HEK293 (cell line): ENCODE results near the gene SP6.
A peak's percentile ranks its signal among the peaks of the same experiment; 100 is the strongest.

ENCODE experiments used
- HOXC10 ChIP-seq: sonication (generic); formaldehyde crosslinking; IDR thresholded peaks from 2 replicates; pipeline ENCODE4 v1.8.1; 2023; ENCODE audit warnings: mild to moderate bottlenecking, missing genetic modification reagents
- KLF9 ChIP-seq: fragments of 450-650 bp; formaldehyde crosslinking; IDR thresholded peaks from 2 replicates; pipeline ENCODE4 v1.5.1; 2016; ENCODE audit warnings: missing biosample characterization, missing genetic modification characterization, low read depth
- MEIS1 ChIP-seq: sonication (generic); formaldehyde crosslinking; IDR thresholded peaks from 2 replicates; pipeline ENCODE4 v1.8.1; 2022; ENCODE audit warnings: missing genetic modification reagents, mild to moderate bottlenecking, borderline replicate concordance
- MYNN ChIP-seq: fragments of 450-650 bp; formaldehyde crosslinking; IDR thresholded peaks from 2 replicates; pipeline ENCODE4 v1.5.1; 2016; ENCODE audit warnings: missing biosample characterization, missing genetic modification characterization, borderline replicate concordance
- MZF1 ChIP-seq: fragments of 450-650 bp; formaldehyde crosslinking; IDR thresholded peaks from 2 replicates; pipeline ENCODE4 v1.5.1; 2017; ENCODE audit warnings: missing biosample characterization, missing genetic modification characterization, borderline replicate concordance
- OSR2 ChIP-seq: fragments of 450-650 bp; formaldehyde crosslinking; IDR thresholded peaks from 2 replicates; pipeline ENCODE4 v1.5.1; 2016; ENCODE audit warnings: missing biosample characterization, missing genetic modification characterization
- REPIN1 ChIP-seq: fragments of 450-650 bp; formaldehyde crosslinking; IDR thresholded peaks from 2 replicates; pipeline ENCODE4 v1.5.1; 2017; ENCODE audit warnings: missing biosample characterization, missing genetic modification characterization, low read depth
- SP7 ChIP-seq: fragments of 450-650 bp; formaldehyde crosslinking; IDR thresholded peaks from 2 replicates; pipeline ENCODE4 v1.5.1; 2016; ENCODE audit warnings: missing biosample characterization, missing genetic modification characterization
- YY2 ChIP-seq: fragments of 450-650 bp; formaldehyde crosslinking; IDR thresholded peaks from 2 replicates; pipeline ENCODE4 v1.5.1; 2016; ENCODE audit warnings: missing biosample characterization, missing genetic modification characterization
- ZFHX2 ChIP-seq: fragments of 450-650 bp; formaldehyde crosslinking; conservative IDR thresholded peaks from 2 replicates; pipeline ENCODE4 v1.5.1; 2016; ENCODE audit warnings: missing biosample characterization, missing genetic modification characterization
- ZNF10 ChIP-seq: fragments of 450-650 bp; formaldehyde crosslinking; IDR thresholded peaks from 2 replicates; pipeline ENCODE4 v1.5.1; 2017; ENCODE audit warnings: missing biosample characterization, missing genetic modification characterization
- ZNF157 ChIP-seq: fragments of 450-650 bp; formaldehyde crosslinking; IDR thresholded peaks from 2 replicates; pipeline ENCODE4 v1.5.1; 2016; ENCODE audit warnings: missing biosample characterization, missing genetic modification characterization
- ZNF16 ChIP-seq: fragments of 450-650 bp; formaldehyde crosslinking; IDR thresholded peaks from 2 replicates; pipeline ENCODE4 v1.5.1; 2016; ENCODE audit warnings: low read depth, missing biosample characterization, missing genetic modification characterization
- ZNF2 ChIP-seq: fragments of 450-650 bp; formaldehyde crosslinking; IDR thresholded peaks from 2 replicates; pipeline ENCODE4 v1.5.1; 2016; ENCODE audit warnings: missing biosample characterization, missing genetic modification characterization
- ZNF423 ChIP-seq: fragments of 450-650 bp; formaldehyde crosslinking; IDR thresholded peaks from 2 replicates; pipeline ENCODE4 v1.5.1; 2016; ENCODE audit warnings: missing biosample characterization, missing genetic modification characterization
- ZNF501 ChIP-seq: fragments of 450-650 bp; formaldehyde crosslinking; IDR thresholded peaks from 2 replicates; pipeline ENCODE4 v1.5.1; 2016; ENCODE audit warnings: missing biosample characterization, missing genetic modification characterization
- ZNF548 ChIP-seq: fragments of 450-650 bp; formaldehyde crosslinking; IDR thresholded peaks from 2 replicates; pipeline ENCODE4 v1.5.1; 2016; ENCODE audit warnings: missing biosample characterization, missing genetic modification characterization
- ZNF585B ChIP-seq: fragments of 450-650 bp; formaldehyde crosslinking; IDR thresholded peaks from 2 replicates; pipeline ENCODE4 v1.5.1; 2016; ENCODE audit warnings: missing biosample characterization, missing genetic modification characterization
- ZNF658 ChIP-seq: fragments of 450-650 bp; formaldehyde crosslinking; IDR thresholded peaks from 2 replicates; pipeline ENCODE4; 2016; ENCODE audit warnings: missing biosample characterization, missing genetic modification characterization
- ZNF660 ChIP-seq: fragments of 450-650 bp; IDR thresholded peaks from 2 replicates; pipeline ENCODE4 v1.5.1; 2018; ENCODE audit warnings: missing biosample characterization, mild to moderate bottlenecking, missing genetic modification characterization
- ZNF776 ChIP-seq: fragments of 450-650 bp; formaldehyde crosslinking; IDR thresholded peaks from 2 replicates; pipeline ENCODE4 v1.5.0; 2017; ENCODE audit warnings: missing biosample characterization, missing genetic modification characterization, borderline replicate concordance
- ZSCAN16 ChIP-seq: fragments of 450-650 bp; formaldehyde crosslinking; IDR thresholded peaks from 2 replicates; pipeline ENCODE4 v1.5.1; 2016; ENCODE audit warnings: missing biosample characterization, missing genetic modification characterization
- ZSCAN30 ChIP-seq: fragments of 450-650 bp; IDR thresholded peaks from 2 replicates; pipeline ENCODE4 v1.5.1; 2018; ENCODE audit warnings: missing biosample characterization, mild to moderate bottlenecking, missing genetic modification characterization, moderate library complexity
- TF ChIP-seq, protein P1 (sequence below): fragments of 450-650 bp; formaldehyde crosslinking; IDR thresholded peaks from 2 replicates; pipeline ENCODE4 v1.5.1; 2016; ENCODE audit warnings: missing biosample characterization, missing genetic modification characterization
- TF ChIP-seq, protein P2 (sequence below): fragments of 450-650 bp; IDR thresholded peaks from 2 replicates; pipeline ENCODE4 v1.5.1; 2018; ENCODE audit warnings: missing biosample characterization, mild to moderate bottlenecking, missing genetic modification characterization
- TF ChIP-seq, protein P3 (sequence below): fragments of 450-650 bp; formaldehyde crosslinking; IDR thresholded peaks from 2 replicates; pipeline ENCODE4 v1.5.1; 2016; ENCODE audit warnings: missing biosample characterization, missing genetic modification characterization
- TF ChIP-seq, protein P4 (sequence below): fragments of 450-650 bp; formaldehyde crosslinking; IDR thresholded peaks from 2 replicates; pipeline ENCODE4 v1.5.1; 2016; ENCODE audit warnings: missing biosample characterization, missing genetic modification characterization
- TF ChIP-seq, protein P5 (sequence below): fragments of 450-650 bp; formaldehyde crosslinking; IDR thresholded peaks from 2 replicates; pipeline ENCODE4 v1.5.1; 2016; ENCODE audit warnings: missing biosample characterization, missing genetic modification characterization, low read depth

Gene SP6

DNA sequence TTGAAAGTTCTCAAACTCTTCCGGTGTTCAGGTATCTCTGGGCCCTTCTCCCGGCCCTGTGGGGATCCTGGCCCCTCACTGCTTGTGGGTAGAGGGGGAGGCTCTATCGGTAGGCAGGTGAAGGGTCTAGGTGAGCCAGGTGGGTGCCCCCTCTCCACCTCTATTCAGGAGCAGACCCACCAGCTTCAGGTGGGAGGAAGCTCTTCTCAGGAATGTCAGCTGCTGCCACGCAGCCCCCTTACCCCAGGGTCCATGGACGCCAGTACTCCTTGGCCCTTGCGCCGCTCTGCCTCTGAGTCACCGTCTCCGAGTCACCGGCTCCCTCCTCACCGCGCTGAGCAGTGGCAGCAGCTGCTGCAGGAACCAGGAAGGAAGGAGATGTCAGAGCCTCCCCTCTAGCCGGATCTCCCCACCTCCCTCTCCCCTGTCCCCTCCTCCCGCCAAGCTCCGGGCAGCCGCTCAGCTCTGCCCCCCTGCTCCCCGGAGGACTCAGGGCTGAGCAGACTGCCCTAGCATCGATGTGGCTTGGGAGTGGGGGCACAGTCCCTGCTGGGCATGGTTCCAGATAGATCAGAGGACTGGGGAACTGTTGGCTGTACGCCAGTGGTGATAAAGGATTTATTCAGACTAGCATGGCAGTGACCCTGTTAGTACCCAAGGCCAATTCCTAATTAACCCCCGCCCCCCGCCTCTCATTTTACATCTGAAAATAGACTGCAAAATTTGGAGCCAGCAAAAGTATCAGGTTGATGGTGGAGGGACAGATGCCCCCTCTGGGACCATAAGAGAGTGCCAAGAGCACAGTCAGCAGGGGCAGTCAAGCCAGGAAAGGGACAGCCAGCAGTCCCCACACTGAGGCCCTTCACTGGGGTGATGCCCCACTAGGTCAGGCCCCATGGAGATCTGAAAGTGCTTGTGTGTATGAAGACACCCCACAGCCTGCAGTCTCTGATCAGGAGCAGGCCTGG lies 29.3 kb downstream of the SP6 start, which contains the start of gene OSBPL7 (continued):
- TF ChIP-seq ZNF548 (no peak), YY2 (tag by site-specific recombination) (no peak), ZSCAN16 (tag by site-specific recombination) (peak; percentile 99), REPIN1 (tag by site-specific recombination) (no peak), ZNF776 (tag by site-specific recombination) (no peak), ZNF16 (tag by site-specific recombination) (no peak), SP7 (tag by site-specific recombination) (peak; percentile 70), MYNN (tag by site-specific recombination) (no peak), MEIS1 (no peak), ZNF660 (tag by site-specific recombination) (peak; percentile 86), ZSCAN30 (tag by site-specific recombination) (no peak), ZNF585B (tag by site-specific recombination) (no peak), ZNF10 (tag by site-specific recombination) (peak; percentile 93), HOXC10 (CRISPR knock-in tag) (no peak), KLF9 (tag by site-specific recombination) (no peak), ZNF501 (tag by site-specific recombination) (no peak; the same call in 1 of the 2 replicates), ZNF423 (tag by site-specific recombination) (no peak), MZF1 (tag by site-specific recombination) (no peak; the same call in 1 of the 2 replicates), ZNF157 (no peak), OSR2 (tag by site-specific recombination) (peak; percentile 58; the same call in 1 of the 2 replicates), ZNF2 (0 out of 2 replicates have a peak, but pooled peaks have one; percentile 30), ZFHX2 (tag by site-specific recombination) (no peak; the same call in 1 of the 2 replicates), ZNF658 (tag by site-specific recombination) (no peak)
- TF ChIP-seq, protein P1, sequence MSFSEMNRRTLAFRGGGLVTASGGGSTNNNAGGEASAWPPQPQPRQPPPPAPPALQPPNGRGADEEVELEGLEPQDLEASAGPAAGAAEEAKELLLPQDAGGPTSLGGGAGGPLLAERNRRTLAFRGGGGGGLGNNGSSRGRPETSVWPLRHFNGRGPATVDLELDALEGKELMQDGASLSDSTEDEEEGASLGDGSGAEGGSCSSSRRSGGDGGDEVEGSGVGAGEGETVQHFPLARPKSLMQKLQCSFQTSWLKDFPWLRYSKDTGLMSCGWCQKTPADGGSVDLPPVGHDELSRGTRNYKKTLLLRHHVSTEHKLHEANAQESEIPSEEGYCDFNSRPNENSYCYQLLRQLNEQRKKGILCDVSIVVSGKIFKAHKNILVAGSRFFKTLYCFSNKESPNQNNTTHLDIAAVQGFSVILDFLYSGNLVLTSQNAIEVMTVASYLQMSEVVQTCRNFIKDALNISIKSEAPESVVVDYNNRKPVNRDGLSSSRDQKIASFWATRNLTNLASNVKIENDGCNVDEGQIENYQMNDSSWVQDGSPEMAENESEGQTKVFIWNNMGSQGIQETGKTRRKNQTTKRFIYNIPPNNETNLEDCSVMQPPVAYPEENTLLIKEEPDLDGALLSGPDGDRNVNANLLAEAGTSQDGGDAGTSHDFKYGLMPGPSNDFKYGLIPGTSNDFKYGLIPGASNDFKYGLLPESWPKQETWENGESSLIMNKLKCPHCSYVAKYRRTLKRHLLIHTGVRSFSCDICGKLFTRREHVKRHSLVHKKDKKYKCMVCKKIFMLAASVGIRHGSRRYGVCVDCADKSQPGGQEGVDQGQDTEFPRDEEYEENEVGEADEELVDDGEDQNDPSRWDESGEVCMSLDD = peak; percentile 68
- TF ChIP-seq, protein P2, sequence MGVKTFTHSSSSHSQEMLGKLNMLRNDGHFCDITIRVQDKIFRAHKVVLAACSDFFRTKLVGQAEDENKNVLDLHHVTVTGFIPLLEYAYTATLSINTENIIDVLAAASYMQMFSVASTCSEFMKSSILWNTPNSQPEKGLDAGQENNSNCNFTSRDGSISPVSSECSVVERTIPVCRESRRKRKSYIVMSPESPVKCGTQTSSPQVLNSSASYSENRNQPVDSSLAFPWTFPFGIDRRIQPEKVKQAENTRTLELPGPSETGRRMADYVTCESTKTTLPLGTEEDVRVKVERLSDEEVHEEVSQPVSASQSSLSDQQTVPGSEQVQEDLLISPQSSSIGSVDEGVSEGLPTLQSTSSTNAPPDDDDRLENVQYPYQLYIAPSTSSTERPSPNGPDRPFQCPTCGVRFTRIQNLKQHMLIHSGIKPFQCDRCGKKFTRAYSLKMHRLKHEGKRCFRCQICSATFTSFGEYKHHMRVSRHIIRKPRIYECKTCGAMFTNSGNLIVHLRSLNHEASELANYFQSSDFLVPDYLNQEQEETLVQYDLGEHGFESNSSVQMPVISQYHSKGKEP (tag by site-specific recombination) = no peak; the same call in 1 of the 2 replicates
- TF ChIP-seq, protein P3, sequence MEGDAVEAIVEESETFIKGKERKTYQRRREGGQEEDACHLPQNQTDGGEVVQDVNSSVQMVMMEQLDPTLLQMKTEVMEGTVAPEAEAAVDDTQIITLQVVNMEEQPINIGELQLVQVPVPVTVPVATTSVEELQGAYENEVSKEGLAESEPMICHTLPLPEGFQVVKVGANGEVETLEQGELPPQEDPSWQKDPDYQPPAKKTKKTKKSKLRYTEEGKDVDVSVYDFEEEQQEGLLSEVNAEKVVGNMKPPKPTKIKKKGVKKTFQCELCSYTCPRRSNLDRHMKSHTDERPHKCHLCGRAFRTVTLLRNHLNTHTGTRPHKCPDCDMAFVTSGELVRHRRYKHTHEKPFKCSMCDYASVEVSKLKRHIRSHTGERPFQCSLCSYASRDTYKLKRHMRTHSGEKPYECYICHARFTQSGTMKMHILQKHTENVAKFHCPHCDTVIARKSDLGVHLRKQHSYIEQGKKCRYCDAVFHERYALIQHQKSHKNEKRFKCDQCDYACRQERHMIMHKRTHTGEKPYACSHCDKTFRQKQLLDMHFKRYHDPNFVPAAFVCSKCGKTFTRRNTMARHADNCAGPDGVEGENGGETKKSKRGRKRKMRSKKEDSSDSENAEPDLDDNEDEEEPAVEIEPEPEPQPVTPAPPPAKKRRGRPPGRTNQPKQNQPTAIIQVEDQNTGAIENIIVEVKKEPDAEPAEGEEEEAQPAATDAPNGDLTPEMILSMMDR = peak; percentile 92
- TF ChIP-seq, protein P4, sequence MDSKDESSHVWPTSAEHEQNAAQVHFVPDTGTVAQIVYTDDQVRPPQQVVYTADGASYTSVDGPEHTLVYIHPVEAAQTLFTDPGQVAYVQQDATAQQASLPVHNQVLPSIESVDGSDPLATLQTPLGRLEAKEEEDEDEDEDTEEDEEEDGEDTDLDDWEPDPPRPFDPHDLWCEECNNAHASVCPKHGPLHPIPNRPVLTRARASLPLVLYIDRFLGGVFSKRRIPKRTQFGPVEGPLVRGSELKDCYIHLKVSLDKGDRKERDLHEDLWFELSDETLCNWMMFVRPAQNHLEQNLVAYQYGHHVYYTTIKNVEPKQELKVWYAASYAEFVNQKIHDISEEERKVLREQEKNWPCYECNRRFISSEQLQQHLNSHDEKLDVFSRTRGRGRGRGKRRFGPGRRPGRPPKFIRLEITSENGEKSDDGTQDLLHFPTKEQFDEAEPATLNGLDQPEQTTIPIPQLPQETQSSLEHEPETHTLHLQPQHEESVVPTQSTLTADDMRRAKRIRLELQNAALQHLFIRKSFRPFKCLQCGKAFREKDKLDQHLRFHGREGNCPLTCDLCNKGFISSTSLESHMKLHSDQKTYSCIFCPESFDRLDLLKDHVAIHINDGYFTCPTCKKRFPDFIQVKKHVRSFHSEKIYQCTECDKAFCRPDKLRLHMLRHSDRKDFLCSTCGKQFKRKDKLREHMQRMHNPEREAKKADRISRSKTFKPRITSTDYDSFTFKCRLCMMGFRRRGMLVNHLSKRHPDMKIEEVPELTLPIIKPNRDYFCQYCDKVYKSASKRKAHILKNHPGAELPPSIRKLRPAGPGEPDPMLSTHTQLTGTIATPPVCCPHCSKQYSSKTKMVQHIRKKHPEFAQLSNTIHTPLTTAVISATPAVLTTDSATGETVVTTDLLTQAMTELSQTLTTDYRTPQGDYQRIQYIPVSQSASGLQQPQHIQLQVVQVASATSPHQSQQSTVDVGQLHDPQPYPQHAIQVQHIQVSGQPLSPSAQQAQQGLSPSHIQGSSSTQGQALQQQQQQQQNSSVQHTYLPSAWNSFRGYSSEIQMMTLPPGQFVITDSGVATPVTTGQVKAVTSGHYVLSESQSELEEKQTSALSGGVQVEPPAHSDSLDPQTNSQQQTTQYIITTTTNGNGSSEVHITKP (tag by site-specific recombination) = peak; percentile 64
- TF ChIP-seq, protein P5, sequence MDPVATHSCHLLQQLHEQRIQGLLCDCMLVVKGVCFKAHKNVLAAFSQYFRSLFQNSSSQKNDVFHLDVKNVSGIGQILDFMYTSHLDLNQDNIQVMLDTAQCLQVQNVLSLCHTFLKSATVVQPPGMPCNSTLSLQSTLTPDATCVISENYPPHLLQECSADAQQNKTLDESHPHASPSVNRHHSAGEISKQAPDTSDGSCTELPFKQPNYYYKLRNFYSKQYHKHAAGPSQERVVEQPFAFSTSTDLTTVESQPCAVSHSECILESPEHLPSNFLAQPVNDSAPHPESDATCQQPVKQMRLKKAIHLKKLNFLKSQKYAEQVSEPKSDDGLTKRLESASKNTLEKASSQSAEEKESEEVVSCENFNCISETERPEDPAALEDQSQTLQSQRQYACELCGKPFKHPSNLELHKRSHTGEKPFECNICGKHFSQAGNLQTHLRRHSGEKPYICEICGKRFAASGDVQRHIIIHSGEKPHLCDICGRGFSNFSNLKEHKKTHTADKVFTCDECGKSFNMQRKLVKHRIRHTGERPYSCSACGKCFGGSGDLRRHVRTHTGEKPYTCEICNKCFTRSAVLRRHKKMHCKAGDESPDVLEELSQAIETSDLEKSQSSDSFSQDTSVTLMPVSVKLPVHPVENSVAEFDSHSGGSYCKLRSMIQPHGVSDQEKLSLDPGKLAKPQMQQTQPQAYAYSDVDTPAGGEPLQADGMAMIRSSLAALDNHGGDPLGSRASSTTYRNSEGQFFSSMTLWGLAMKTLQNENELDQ (tag by site-specific recombination) = no peak
